OCI-LY3 (cell line): ENCODE results near the gene SPOCK3.

ENCODE experiments used
- H2AFZ ChIP-seq: fragments of 200-600, 300-600 bp; shearing (Covaris generic); 2 replicates; pipeline ENCODE4 v1.6.0; 2014; ENCODE audit warnings: antibody characterized with exemption, low read depth, low read length
- H3K27ac ChIP-seq: fragments of 200-600, 300-600 bp; sonication (generic); 2 replicates; pipeline ENCODE4 v1.5.1; 2014; ENCODE audit warnings: mild to moderate bottlenecking, low read length, moderate library complexity, mixed read lengths
- H3K27me3 ChIP-seq: fragments of 200-600, 300-600 bp; sonication (generic); 2 replicates; pipeline ENCODE4 v1.6.1; 2014; ENCODE audit warnings: low read depth, low read length, mixed read lengths
- H3K36me3 ChIP-seq: fragments of 200-600, 300-600 bp; sonication (generic); replicated peaks from 2 replicates; pipeline ENCODE3; 2014; ENCODE audit warnings: low read depth, low read length, mixed read lengths
- H3K4me1 ChIP-seq: fragments of 300-600, 200-600 bp; sonication (generic); 2 replicates; pipeline ENCODE4 v1.6.1; 2014; ENCODE audit warnings: low read length, mixed read lengths
- H3K4me2 ChIP-seq: fragments of 200-600, 300-600 bp; sonication (generic); 2 replicates; pipeline ENCODE4 v1.6.1; 2014; ENCODE audit warnings: low read length, mixed read lengths
- H3K4me3 ChIP-seq: fragments of 300-600, 200-600 bp; sonication (generic); 2 replicates; pipeline ENCODE4 v1.5.1; 2014; ENCODE audit warnings: antibody characterized with exemption, mild to moderate bottlenecking, low read length, moderate library complexity
- H3K79me2 ChIP-seq: fragments of 300-600, 200-600 bp; shearing (Covaris generic); 2 replicates; pipeline ENCODE4 v1.6.1; 2014; ENCODE audit warnings: mild to moderate bottlenecking, low read length, mixed read lengths
- H3K9ac ChIP-seq: fragments of 300-600, 200-600 bp; shearing (Covaris generic); 2 replicates; pipeline ENCODE4 v1.6.0; 2014; ENCODE audit warnings: mild to moderate bottlenecking, low read length, moderate library complexity
- H3K9me3 ChIP-seq: fragments of 200-600, 300-600 bp; shearing (Covaris generic); 2 replicates; pipeline ENCODE4 v1.6.1; 2014; ENCODE audit warnings: low read length, mixed read lengths; ENCODE audit not compliant: insufficient read depth
- H4K20me1 ChIP-seq: fragments of 200-600, 300-600 bp; sonication (generic); 2 replicates; pipeline ENCODE4 v1.6.1; 2016; ENCODE audit warnings: low read length, mixed read lengths; ENCODE audit not compliant: insufficient read depth
- EZH2phosphoT487 ChIP-seq: fragments of 200-600 bp; shearing (Covaris generic); IDR thresholded peaks from 2 replicates; pipeline ENCODE4 v1.6.1; 2018; ENCODE audit warnings: antibody characterized with exemption, mixed run types, low read depth
- TF ChIP-seq, protein P1 (sequence below): fragments of 200-600, 300-600 bp; sonication (generic); IDR thresholded peaks from 2 replicates; pipeline ENCODE4 v1.5.1; 2014; ENCODE audit warnings: antibody characterized with exemption, low read length, low read depth

The SPOCK3 gene

DNA sequence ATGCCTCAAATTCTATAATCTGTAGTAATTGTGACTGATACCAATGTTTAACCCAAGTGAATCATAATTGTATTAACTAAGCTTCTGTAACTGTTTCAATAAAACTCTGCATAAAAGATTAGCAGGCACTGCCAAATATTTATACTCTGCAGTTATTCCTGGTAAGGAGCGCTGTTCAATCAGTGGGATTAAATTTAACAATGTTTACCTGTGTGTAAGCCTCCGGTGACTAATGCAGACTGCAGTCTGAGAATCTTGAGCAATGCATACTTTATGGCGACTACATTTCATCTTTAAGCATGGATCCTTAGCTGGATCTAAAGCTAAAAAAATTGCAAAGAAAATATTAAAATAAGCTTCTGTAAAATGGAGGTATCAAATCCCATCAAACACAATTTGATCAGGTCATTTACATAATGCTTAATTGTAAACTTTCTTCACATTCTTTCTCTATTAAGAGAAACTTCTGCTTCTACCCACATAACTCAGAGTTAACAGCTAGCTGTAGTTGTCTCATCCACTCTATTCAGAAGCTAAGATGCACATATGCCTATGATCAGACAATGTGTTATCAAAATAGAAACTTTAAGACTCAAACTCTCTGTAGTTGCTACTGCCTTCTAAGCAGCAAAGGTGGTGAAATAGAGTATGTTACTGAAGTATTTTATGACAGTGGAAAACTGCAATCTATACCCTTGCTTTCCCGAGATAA, 234.0 kb downstream of the SPOCK3 start:
- Histone ChIP-seq H3K4me3 (no peak overlapping the region), H3K27me3 (no peaks in the 10 kb centered on the region), H2AFZ (0 out of 2 replicates have a peak overlapping the region, but pooled peaks have one; percentile 3), H3K4me1 (no peaks in the 10 kb centered on the region), H3K79me2 (no peaks in the 10 kb centered on the region), H3K9me3 (no peaks in the 10 kb centered on the region), H3K36me3 (no peaks in the 10 kb centered on the region), H4K20me1 (no peaks in the 10 kb centered on the region), H3K27ac (no peak overlapping the region), H3K9ac (no peak overlapping the region), H3K4me2 (no peak overlapping the region)
- TF ChIP-seq EZH2phosphoT487 = no peak
- TF ChIP-seq, protein P1, sequence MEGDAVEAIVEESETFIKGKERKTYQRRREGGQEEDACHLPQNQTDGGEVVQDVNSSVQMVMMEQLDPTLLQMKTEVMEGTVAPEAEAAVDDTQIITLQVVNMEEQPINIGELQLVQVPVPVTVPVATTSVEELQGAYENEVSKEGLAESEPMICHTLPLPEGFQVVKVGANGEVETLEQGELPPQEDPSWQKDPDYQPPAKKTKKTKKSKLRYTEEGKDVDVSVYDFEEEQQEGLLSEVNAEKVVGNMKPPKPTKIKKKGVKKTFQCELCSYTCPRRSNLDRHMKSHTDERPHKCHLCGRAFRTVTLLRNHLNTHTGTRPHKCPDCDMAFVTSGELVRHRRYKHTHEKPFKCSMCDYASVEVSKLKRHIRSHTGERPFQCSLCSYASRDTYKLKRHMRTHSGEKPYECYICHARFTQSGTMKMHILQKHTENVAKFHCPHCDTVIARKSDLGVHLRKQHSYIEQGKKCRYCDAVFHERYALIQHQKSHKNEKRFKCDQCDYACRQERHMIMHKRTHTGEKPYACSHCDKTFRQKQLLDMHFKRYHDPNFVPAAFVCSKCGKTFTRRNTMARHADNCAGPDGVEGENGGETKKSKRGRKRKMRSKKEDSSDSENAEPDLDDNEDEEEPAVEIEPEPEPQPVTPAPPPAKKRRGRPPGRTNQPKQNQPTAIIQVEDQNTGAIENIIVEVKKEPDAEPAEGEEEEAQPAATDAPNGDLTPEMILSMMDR = no peak

GRCh38 chr4:166996216-166996615, 238.1 kb downstream of the SPOCK3 start:
- Histone ChIP-seq H3K36me3 (no peaks in the 10 kb centered on the region), H4K20me1 (no peaks in the 10 kb centered on the region), H3K9ac (no peak overlapping the region), H3K79me2 (no peaks in the 10 kb centered on the region), H2AFZ (no peak overlapping the region), H3K4me3 (no peak overlapping the region), H3K27ac (no peak overlapping the region), H3K27me3 (no peaks in the 10 kb centered on the region), H3K4me1 (no peaks in the 10 kb centered on the region), H3K9me3 (no peaks in the 10 kb centered on the region), H3K4me2 (no peak overlapping the region)
- TF ChIP-seq, protein P1 = no peak
- no peak for TF ChIP-seq EZH2phosphoT487

- no peak overlapping the region for H3K4me2 ChIP-seq
- H3K9ac ChIP-seq = no peak overlapping the region
- no peak overlapping the region for H2AFZ ChIP-seq
- H3K9me3 ChIP-seq = no peaks in the 10 kb centered on the region
- H3K79me2 ChIP-seq = no peaks in the 10 kb centered on the region
- TF ChIP-seq, protein P1 = no peak
- no peak for TF ChIP-seq EZH2phosphoT487
- H3K4me1 ChIP-seq = no peaks in the 10 kb centered on the region
- no peaks in the 10 kb centered on the region for H3K27me3 ChIP-seq
- no peaks in the 10 kb centered on the region for H3K36me3 ChIP-seq
- H3K27ac ChIP-seq = no peak overlapping the region
- H4K20me1 ChIP-seq = no peaks in the 10 kb centered on the region
- H3K4me3 ChIP-seq = no peak overlapping the region
Observed at GRCh38 chr4:166994686-166995085, 239.6 kb downstream of the SPOCK3 start.

GRCh38 chr4:166991006-166991561, 243.2 kb downstream of the SPOCK3 start:
- Histone ChIP-seq H3K4me3 (no peak overlapping the region), H3K9ac (no peak overlapping the region), H3K4me1 (peaks cover 6% of the 10 kb centered on the region; the same call in 1 of the 2 replicates), H2AFZ (no peak overlapping the region), H3K27ac (no peak overlapping the region), H3K4me2 (no peak overlapping the region), H4K20me1 (no peaks in the 10 kb centered on the region), H3K9me3 (no peaks in the 10 kb centered on the region), H3K27me3 (no peaks in the 10 kb centered on the region), H3K36me3 (no peaks in the 10 kb centered on the region), H3K79me2 (no peaks in the 10 kb centered on the region)
- TF ChIP-seq, protein P1 = no peak
- no peak for TF ChIP-seq EZH2phosphoT487
